Heart right ventricle (tissue), 16 donors: Measurements from ENCODE around the gene TPRA1. TPM values are rescaled to one million over a fixed set of nuclear protein-coding genes. Genes with fewer than 3 reads are reported as not detected.

Source experiments
- ATAC-seq, 8 donors: fragments of 200-7000 bp; cut with Tn5 transposase; one replicate each; pipeline ENCODE4 v1.9.1; 2020; ENCODE audit warnings: mild to moderate bottlenecking in 8 of 8, moderate library complexity in 8 of 8, moderate number of reproducible peaks in 1 of 8
- DNase-seq, 2 donors: peaks; one replicate each; pipeline ENCODE4 v3.0.0-alpha.2; 2020
- H3K27ac ChIP-seq, 10 donors: fragments of 200-600 bp; sonication (generic) in 2 of 10; one replicate each; pipeline versions ENCODE4 v1.5.0 to v1.8.0; 2020 to 2022; ENCODE audit warnings: mild to moderate bottlenecking in 3 of 10
- H3K27me3 ChIP-seq, 7 donors: fragments of 200-600 bp; one replicate each; pipeline ENCODE4 v1.8.0; 2021 to 2022; ENCODE audit warnings: mild to moderate bottlenecking in 2 of 7
- H3K36me3 ChIP-seq, 9 donors: fragments of 200-600 bp; sonication (generic) in 1 of 9; one replicate each; pipeline versions ENCODE4 v1.5.0 to v1.8.0; 2020 to 2022; ENCODE audit warnings: mild to moderate bottlenecking in 2 of 9
- H3K4me1 ChIP-seq, 9 donors: fragments of 200-600 bp; sonication (generic) in 1 of 9; one replicate each; pipeline versions ENCODE4 v1.5.0 to v1.8.0; 2020 to 2022; ENCODE audit warnings: mild to moderate bottlenecking in 4 of 9
- H3K4me3 ChIP-seq, 10 donors: fragments of 200-600 bp; sonication (generic) in 2 of 10; one replicate each; pipeline versions ENCODE4 v1.5.0 to v1.8.0; 2020 to 2022; ENCODE audit warnings: mild to moderate bottlenecking in 7 of 10, moderate library complexity in 2 of 10
- H3K9me3 ChIP-seq, 11 donors: fragments of 200-600 bp in 10 of 11; sonication (generic) in 2 of 11; one replicate each; pipeline versions ENCODE4 v1.5.0 to v1.8.0; 2013 to 2022; ENCODE audit warnings: mild to moderate bottlenecking in 2 of 11, control low read depth in 1 of 11, moderate library complexity in 1 of 11
- CTCF ChIP-seq, 9 donors: fragments of 200-600 bp; sonication (generic) in 2 of 9; IDR thresholded peaks; one replicate each; pipeline versions ENCODE4 v1.5.0 to v1.8.0; 2021 to 2022; ENCODE audit warnings: antibody characterized with exemption in 9 of 9, mild to moderate bottlenecking in 5 of 9, moderate library complexity in 1 of 9
- WGBS, 2 donors: extraction: QIAGEN DNeasy Blood & Tissue Kit; methylation state at CpG; one replicate each; pipeline ENCODE4 v1.1.7; 2013; ENCODE audit warnings: inconsistent platforms in 1 of 2; 5-methylcytosine and 5-hydroxymethylcytosine counted together
- intact Hi-C, 10 donors: fragments of 100-400 bp; cut with DNase I; formaldehyde crosslinking; loops; one replicate each; pipeline versions ENCODE4 v1.11.1 to v1.14.2; 2022
- polyA plus RNA-seq, 2 donors: library from polyadenylated mRNA; stranded (reverse); fragments of 200-250 nt; gene quantifications; one replicate each; pipeline ENCODE4 v1.2.3, GENCODE V29; 2013
- total RNA-seq, 10 donors: library from RNA; stranded (reverse); fragmentation: NEBNext Ultra II Directional in 3 of 10; extraction: Animal tissue kit (Norgen Biotek cat#: 25700) in 3 of 10; gene quantifications; one replicate each; pipeline versions ENCODE4 v1.2.1 to v1.2.4, GENCODE V29; 2021 to 2023
- donor health status: Arrhythmogenic right ventricular cardiomyopathy.
- donor health status: ischemic (EF 13 %, LVEDD 7.1; RV severe dilation, severe dysfunction).
- donor health status: healthy with polysubstance abuse.
- donor health status: DM: no; HTN: yes; CAD: no.
- donor health status: DM: no; HTN: no; CAD: no.
- donor health status: ischemic (EF 25% LVEDD 6.9; RV normal size, moderate dysfunction).
- donor health status: ischemic (EF 25% LVEDD 5.7; RV mildly dilated, moderate dysfunction).
- donor health status: healthy.
- donor health status: DM: yes; HTN: yes; CAD: no.
- donor health status: Ischemic cardiomyopathy.
- donor health status: ischemic (EF 35%, LVEDD 5.7; RV mildly dilated, moderate dysfunction).
- donor health status: nonischemic (EF 11% LVEDD 7.7; RV severe dilation, severe dysfunction).
- donor health status: DM: yes; HTN: yes; CAD: no.
- donor health status: PGD.
- donor health status: ischemic (EF 29% LVEDD 5.4; RV normal size, mild dysfunction).
- donor health status: nonischemic (EF 23%, LVEDD 6.1; RV moderate dilation, normal function).

The TPRA1 gene
- total and polyA plus RNA-seq, 12 donors = 11.0 to 26.0 (median 17.3) TPM

- WGBS, 2 donors = 85 to 88% methylated on average over 9 of the region's 9 CpGs
- no peaks in the 10 kb centered on the region for H3K9me3 ChIP-seq
- H3K36me3 ChIP-seq = no peaks in the 10 kb centered on the region
- H3K4me1 ChIP-seq = peaks cover 0 to 21% (median 13%) of the 10 kb centered on the region in 9 donors
- no peak for DNase-seq
- intact Hi-C loops = loop anchor here (2.0 to 10.0 kb wide), 14 partner anchors 88 to 1023 kb away; partner anchors contain the start of genes CHST13 (in 5 of the 10) and PLXNA1 (in 3 of the 10)
- no peak for TF ChIP-seq CTCF (IDR thresholded peaks at IDR 0.05)
- H3K27me3 ChIP-seq = no peaks in the 10 kb centered on the region
- no peak for ATAC-seq
- no peak overlapping the region for H3K27ac ChIP-seq
- no peak overlapping the region for H3K4me3 ChIP-seq
These were observed 45.7 kb downstream of the TPRA1 start for GRCh38 chr3:127544803-127545201.

GRCh38 chr3:127544192-127544802, 46.2 kb downstream of the TPRA1 start:
- ATAC-seq = peak in 7 of 8 donors; percentile 3 to 51 (median 45)
- no peaks in the 10 kb centered on the region for H3K36me3 ChIP-seq
- no peaks in the 10 kb centered on the region for H3K9me3 ChIP-seq
- intact Hi-C loops = loop anchor here (2.0 to 10.0 kb wide), 13 partner anchors 539 to 1022 kb away; partner anchors contain the start of genes PLXNA1 (in 3 of the 10) and CHST13 (in 2 of the 10)
- H3K27ac ChIP-seq = no peak overlapping the region
- peak; percentile 68 to 71 for DNase-seq
- no peak overlapping the region for H3K4me3 ChIP-seq
- WGBS, 2 donors = 39 to 42% methylated on average over 10 of the region's 10 CpGs
- TF ChIP-seq CTCF (IDR thresholded peaks at IDR 0.05) = peak; percentile 63 to 85 (median 78)
- H3K27me3 ChIP-seq = no peaks in the 10 kb centered on the region
- H3K4me1 ChIP-seq = peaks cover 0 to 21% (median 13%) of the 10 kb centered on the region in 9 donors

GRCh38 chr3:127543441-127543840, 47.1 kb downstream of the TPRA1 start:
- no peak for TF ChIP-seq CTCF (IDR thresholded peaks at IDR 0.05)
- Histone ChIP-seq H3K9me3 (no peaks in the 10 kb centered on the region), H3K4me1 (peaks cover 0 to 21% (median 13%) of the 10 kb centered on the region in 9 donors), H3K27me3 (no peaks in the 10 kb centered on the region), H3K36me3 (no peaks in the 10 kb centered on the region), H3K4me3 (no peak overlapping the region), H3K27ac (no peak overlapping the region)
- intact Hi-C loops = loop anchor here (5.0 to 10.0 kb wide), 11 partner anchors 539 to 1021 kb away; partner anchors contain the start of genes PLXNA1 (in 3 of the 10) and CHST13 (in 2 of the 10)
- WGBS, 2 donors = 91 to 94% methylated on average over 12 of the region's 12 CpGs
- ATAC-seq = no peak
- DNase-seq = no peak

- Histone ChIP-seq H3K36me3 (no peaks in the 10 kb centered on the region), H3K27me3 (no peaks in the 10 kb centered on the region), H3K9me3 (no peaks in the 10 kb centered on the region), H3K4me3 (no peak overlapping the region), H3K27ac (no peak overlapping the region), H3K4me1 (peaks cover 0 to 16% (median 9%) of the 10 kb centered on the region in 9 donors)
- intact Hi-C loops = loop anchor here (5.0 to 10.0 kb wide), 11 partner anchors 538 to 1020 kb away; partner anchors contain the start of genes PLXNA1 (in 3 of the 10) and CHST13 (in 2 of the 10)
- ATAC-seq (no peak), DNase-seq (no peak)
- WGBS, 2 donors = 89 to 90% methylated on average over 14 of the region's 14 CpGs
- no peak for TF ChIP-seq CTCF (IDR thresholded peaks at IDR 0.05)
These were observed 48.0 kb downstream of the TPRA1 start for GRCh38 chr3:127542441-127542952.
